GM19455 (cell line): Measurements from ENCODE around the gene HOXA5.

Experiments used
- ATAC-seq: cut with Tn5 transposase; IDR thresholded peaks from one replicate; pipeline ENCODE4 v1.9.1; 2021; ENCODE audit not compliant: unreplicated experiment

HOXA5 gene

DNA sequence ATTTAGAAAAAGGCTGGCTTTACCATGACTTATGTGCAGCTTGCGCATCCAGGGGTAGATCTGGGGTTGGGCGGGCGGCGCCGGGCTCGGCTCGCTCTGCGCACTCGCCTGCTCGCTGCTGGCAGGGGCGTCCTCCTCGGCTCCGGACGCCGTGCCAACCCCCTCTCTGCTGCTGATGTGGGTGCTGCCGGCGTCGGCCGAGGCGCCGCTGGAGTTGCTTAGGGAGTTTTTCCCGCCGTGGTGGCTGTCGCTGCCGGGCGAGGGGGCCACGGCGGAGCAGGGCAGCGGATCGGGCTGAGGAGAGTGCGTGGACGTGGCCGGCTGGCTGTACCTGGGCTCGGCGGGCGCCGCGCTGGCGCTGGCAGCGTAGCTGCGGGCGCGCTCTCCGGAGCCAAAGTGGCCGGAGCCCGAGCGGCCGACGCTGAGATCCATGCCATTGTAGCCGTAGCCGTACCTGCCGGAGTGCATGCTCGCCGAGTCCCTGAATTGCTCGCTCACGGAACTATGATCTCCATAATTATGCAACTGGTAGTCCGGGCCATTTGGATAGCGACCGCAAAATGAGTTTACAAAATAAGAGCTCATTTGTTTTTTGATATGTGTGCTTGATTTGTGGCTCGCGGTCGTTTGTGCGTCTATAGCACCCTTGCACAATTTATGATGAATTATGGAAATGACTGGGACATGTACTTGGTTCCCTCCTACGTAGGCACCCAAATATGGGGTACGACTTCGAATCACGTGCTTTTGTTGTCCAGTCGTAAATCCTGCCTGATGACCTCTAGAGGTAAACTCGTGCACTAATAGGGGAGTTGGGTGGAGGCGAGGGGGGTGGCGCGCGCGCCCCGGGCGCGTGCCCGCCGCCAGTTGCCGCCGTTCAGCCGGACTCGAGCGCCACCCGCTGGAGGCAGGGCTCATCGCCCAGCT, at the start of gene HOXA5:
TSS of gene HOXA5 (minus strand) at position 659 of the 927 bp plus-strand sequence. CDS start at position 585, 74 bp downstream.
- ATAC-seq: no peak

DNA sequence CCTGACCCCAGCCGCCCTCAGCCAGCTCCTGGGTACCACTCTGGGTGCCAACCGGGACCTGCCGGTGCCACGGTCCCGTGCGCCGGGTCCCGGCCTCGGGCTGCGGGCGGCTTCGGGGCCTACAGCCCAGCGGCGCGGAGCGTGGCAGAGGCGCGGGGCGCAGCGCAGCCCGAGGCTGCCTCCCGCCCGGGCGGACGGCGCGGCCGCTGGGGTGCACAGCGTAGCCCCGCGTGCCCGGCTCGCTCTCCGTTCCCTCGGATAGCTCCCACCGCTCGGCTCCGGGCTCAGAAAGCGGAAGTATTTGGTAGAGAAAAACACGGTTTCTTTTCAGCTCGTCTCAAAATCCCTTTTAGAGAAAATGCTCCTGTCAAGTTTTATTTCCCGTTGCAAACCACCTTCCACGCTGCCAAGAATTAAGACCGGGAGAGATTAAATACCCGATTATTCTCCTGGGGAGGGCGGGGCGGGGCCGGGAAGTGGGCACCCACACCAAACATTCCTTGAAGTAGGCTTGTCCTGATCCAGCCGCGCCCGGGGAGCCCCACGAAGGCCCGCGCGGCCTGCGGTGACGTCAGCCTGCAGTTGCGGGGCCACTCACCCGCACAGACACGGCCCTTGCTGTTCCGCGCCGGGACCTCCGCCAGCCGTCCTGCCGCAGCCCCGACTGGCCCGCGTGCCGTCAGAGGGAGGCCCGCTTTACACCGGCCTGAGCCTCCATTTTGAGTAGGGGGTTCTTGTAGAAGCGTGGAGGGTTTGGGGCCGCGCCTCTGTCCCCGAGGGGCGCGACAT, 49.3 kb upstream of the HOXA5 start:
- no peak for ATAC-seq

DNA sequence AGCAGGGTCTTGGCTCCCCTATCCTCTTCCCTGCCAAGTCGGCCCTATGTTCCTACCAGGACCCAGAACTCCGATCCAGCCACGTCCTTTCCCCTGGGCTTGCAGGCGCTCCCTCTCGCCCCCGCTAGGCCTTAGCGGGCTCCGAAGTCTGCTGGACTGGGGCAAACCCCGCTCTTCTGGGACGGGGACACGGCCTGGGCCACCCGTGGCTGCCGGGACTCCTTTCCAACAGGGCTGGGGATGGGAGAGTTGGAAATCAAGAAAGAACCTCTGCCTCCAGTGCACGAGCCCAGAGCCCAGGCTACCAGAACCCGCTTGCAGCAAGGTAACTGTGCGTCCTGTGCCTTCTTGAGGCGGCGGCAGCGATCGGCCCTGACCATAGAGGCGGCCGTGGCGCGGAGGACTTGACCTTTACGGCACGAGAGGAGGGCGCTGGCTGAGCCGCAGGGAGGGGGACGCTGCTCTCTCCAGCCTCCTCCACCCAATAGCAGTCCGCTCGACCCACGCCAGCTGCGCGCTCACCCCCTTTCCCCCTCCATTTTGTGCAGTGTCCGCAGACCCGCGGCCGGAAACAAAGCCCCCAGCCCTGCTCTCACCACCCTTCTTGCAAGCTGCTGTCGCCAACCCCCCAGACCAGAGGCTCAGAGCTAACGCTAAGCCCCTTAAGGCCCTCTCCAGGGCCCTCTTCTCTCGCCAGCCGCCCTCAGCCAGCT, 48.5 kb upstream of the HOXA5 start:
- no peak for ATAC-seq

DNA sequence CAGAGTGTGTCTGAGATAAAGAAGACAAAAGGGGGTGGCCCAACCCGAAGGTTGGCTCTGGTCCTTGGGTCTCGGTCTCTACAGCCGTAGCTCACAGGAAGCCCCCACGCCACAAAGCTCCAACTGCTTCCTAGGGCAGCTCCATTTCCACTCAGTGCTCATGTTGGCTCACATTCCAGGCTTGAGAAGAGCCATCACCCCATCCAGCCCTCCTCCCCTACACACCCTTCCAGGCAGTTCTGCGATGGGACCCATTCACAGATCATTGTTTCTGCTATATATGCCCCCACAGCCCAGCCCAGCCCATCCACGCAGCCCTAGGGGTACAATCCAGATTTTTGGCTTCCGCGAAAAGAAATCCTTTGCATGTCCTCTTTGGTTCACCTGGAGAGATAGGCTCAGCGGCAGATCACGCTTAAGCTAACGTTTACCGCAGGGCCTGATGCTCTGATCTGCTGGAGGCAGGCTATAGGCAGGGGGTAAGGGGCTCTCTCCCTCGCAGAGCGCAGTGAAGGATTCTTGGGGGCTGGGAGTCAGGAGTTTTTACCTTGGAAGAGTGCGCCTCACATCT, 47.8 kb upstream of the HOXA5 start:
- no peak for ATAC-seq

DNA sequence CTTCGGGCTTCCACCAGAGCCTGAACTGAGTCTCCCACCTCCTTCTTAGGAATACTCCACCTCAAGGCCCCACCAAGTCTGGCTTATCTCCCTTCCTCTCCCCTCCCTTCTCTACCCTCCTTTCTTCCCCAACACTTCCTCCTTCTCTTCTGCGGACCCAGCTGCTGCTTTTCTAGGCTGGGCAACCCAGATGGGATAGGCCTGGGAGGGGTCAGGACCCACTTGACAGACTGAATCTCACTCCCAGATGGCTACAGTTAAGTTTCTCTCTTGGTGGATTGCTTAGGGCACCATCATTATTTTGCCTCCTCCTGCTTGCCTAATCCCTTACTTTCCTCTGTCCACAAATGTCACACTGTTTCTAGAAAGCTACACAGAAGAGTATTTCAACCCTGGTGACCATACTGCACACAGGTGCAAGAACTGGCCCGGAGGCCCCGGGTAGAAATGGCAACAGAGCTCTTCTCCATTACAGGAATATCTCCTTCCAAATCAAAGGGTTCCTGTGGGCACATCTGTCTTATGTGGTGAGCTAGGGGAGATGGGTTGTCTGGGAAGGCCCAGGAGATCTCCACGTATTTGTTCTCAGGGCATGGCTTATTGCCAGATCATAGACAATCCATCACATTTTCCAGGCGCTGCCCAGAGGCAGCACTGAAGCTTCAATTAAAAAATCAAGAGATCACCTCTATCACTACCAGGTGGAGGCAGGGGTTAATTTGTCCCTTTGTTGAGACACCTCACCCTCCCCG, 46.7 kb upstream of the HOXA5 start:
- ATAC-seq: no peak

DNA sequence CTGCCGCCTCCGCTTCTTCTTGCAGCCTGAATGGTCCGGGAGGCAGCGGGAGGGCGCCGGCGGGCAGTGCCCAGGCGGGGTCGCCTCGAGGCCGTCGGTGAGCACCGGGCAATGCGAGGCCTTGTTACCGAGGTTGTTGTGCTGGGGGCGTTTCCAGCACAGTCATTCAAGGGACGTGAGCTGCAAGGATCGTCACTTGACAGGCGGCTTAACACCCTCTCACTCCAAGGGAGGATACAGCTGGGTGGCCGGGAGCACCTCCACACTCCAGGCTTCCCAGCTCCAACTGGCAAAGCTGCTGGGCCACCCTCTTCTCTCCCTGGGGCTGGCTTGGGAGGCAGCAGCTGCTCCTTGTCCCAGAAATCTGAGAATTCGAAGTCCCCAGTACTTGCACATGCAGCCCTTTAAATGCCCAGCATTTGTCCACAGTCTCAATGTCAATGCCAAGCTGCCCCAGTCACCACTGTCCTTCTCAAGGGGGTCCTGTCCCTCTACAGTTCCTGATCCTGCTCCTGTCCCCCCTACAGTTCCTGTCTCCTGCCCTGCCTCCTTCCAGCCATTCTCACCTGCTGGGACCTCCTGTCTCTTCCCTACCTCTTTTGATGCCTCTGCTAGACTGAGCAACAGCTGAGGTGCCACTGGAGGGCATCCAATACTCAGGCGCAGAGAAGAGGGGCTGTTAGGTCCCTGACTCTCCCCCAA, 46.0 kb upstream of the HOXA5 start:
- no peak for ATAC-seq

DNA sequence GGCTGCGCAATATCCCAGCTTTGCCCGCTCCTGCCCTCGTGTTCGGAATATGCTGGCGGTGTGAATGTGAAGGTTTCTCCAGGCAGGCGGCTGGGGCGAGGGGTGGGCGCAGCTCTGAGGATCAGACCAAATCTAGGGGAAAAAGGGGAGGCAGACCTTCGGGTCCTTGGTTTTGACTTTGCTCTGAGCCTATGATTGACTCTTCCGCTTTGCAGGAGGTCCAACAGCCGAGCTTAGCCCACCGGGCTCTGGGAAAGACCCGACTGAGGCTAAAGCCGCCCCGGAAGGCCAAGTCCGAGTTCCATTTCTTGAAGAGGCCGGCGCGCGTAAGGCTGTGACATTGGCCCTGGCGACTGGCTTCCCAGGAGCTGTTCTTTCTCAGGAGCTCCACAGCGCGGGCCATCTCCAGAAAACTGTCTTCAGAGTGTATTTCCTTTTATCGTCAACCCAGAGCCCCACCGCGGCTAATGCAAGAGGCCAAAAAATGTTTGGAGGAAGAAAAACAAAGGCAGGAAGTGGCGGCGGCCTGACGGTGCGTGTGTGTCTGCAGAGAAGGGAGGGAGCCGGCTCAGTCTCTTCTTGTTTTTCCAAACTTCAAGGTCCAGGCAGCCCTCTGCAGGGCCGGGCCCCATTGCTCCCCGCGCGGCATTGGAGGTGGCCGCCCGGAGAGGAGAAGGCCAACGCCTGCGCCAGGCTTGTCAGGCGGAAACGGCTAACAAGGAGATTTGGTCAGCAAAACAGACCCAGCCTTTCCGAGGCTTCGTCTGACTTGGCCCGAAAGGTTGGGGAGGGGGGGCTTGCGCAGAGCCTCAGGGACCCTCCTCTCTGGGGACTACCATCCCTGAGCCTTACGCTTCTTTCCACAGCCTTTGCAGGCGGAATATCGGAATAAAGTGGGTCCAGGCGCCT, 45.2 kb upstream of the HOXA5 start:
- no peak for ATAC-seq

DNA sequence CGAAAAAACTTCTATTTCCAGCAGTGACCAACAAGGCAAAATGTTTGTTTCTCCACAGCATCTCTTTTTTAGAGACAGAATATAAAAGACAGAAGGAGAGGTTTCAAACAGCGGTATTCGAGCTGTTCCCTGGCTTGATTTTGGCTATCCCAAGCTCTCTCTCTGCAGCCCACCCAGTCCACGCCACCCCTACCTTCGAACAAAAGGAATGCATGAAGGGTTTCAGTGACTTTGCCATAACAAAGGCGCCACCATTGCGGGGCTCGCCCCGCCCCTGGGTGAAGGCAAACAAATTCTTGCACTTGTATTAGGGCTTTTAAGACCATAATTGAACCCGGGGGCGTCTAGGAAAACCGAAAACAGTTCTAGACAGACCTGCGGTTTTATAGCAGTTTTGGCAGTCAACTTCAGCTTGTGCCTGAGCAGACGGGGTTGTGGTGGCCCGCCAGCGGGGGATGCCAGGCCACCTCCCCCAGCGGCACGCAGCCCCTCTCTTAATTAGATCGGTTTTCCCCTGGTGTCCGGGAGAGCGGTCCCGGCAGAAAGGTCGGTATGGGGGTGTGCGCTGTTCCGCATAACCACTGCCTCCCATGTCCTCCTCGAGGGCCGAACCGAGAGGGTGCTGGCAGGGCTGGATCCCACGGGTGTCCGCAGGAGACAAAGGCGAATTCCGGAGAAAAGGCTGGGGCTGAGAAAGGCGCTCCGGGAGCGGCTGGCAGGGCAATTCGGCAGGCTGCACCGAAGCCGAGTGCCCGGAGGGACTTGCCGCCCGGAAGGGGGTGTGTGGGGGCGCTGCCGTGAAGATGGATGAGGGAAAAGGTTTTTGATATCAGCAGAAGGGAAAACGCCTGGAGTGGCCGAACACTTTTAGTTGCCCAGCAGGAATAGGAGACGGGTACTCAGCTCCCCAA, 44.2 kb upstream of the HOXA5 start:
- no peak for ATAC-seq

DNA sequence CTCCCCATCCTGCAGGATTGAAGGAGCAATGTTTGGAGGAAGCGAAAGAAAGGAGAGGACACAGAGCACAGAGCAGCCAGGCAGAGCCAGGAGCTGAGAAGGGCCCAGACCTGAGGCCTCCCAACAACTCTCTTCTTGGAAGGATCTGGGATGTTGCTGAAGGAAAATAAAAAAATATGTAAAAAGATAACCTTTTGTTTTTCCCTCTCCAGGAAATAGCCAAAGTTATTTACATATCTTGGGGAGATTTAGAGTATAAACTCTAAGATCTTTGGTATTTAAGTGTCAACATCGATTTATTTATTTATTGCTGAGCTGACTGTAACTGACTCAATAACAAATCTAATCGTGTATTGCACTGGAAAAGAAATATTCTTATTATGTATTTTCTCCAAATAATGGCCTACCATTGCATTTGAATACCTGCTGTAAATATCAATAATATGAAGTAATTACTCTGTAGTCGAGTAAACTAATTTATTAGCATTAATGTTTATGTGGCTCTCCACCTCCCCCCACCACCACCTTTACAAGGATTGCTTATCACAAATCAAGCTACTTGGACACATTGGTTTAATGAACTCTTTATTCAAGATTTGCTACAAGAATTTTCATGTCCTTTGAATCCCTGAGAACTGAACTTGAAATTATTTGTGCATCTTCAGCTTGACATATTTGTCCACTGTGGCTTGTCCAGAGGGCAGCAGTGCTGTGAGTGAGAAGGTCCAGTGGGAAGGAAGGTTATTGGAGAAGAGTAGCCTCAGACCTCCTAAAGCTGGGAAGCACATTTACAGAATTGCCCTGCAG, 43.4 kb upstream of the HOXA5 start:
- no peak for ATAC-seq

DNA sequence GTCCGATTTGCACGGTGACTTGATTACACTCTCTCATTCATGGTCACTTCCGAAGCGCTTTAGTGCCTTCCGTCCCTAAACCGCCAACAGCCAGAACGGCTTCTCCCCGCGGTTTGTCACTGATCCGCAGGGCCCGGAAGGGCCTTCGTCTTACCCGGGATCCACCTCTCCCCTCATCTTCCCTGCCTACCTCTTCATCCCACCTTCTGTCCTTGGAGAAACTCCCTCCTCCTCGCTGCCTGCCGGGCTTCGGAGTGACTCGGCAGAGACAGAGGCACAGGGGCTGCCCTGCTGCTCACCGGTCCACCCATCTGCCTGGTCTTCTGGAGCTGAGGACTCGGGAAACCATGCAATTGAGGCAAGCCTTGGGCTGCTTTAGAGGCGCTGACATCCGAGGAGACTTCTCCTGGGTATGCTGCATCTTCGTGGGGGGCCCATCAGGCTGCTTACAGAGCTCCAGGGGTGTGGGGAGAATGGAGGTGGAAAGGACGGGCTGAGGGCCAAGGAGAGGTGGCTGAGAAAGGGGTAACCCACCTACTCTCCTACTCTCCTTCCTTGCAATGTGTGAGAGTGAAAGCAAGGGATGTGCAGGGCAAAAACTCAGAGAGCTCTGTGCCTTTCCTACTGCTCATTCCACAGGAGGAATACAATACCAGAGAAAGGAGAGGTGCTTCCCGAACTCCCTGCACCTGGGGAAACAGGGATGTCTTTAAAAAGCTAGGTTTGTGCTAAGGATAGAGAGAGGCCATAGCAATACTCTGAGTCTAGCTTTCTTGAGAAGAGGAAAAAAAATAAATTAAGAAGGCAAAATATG, 42.6 kb upstream of the HOXA5 start:
- no peak for ATAC-seq

DNA sequence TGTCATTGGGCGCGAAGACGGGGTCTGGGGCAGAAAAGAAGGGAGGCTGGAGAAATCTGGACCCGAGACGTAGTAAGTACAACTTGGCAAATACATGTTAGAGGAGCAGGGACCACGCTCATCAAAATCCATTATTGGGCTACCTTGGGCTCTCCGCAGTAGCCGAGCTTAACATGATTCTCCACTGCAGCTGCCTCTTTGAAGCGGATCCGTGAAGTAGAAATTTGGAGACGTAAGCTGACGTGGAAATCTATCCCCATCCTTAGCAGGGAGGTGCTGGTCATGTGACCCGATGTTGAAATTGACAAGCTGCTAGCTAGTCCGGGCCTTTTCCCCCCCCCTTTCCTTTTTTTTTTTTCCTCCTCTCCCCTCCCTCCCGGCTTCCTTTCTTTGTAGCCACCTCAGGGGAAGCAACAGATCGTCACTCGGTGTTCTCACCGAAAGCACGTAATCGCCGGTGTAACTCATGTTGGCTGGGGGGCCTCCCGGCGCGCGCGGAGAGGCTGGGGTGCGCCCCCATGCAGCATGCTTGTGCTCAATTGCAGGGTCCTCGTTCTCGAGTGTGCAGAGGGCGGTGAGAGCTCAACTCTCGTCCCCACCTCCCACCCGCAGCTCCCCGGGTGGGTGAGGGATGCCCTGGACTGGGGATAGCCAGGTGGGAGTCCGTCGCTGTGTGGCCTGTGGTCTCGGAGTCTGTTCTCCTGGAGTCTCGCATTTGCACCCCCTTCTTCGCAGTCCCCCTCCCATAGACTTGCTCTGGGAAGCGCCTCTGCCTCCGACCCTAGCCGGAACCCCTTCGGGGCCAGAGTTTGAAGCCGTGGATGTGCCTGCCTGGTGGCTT, 41.8 kb upstream of the HOXA5 start, which contains the start of gene HOXA11:
TSS of gene HOXA11 (minus strand) at position 220 of the 841 bp plus-strand sequence. CDS start at position 132, 88 bp downstream.
- ATAC-seq: no peak

DNA sequence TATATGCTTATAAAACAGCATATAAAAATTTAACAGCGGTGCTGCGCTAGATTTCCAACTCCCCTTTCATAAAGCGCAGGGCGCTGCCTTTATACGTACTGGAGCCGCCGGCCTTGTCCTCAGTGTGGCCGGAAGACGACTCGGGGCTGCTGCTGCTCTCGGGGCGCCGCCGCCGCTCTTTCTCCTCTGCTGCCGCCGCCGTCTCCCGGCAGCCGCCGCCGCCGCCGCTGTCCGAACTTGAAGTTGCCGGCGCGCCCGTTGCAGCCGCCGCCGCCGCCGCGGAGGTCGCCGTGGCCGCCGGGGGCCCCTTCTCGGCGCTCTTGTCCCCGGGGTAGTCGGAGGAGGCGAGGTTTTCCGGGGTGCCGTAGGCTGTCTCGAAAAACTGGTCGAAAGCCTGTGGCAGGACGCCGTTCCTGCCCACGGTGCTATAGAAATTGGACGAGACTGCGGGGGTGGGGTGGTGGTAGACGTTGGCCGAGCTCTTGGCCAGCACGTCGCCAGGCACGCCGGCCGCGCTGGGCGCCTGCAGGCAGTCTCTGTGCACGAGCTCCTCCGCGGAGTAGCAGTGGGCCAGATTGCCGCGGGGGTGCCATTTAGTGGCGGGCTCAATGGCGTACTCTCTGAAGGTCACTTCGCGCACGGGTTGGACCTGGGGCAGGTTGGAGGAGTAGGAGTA, 41.0 kb upstream of the HOXA5 start:
- no peak for ATAC-seq

DNA sequence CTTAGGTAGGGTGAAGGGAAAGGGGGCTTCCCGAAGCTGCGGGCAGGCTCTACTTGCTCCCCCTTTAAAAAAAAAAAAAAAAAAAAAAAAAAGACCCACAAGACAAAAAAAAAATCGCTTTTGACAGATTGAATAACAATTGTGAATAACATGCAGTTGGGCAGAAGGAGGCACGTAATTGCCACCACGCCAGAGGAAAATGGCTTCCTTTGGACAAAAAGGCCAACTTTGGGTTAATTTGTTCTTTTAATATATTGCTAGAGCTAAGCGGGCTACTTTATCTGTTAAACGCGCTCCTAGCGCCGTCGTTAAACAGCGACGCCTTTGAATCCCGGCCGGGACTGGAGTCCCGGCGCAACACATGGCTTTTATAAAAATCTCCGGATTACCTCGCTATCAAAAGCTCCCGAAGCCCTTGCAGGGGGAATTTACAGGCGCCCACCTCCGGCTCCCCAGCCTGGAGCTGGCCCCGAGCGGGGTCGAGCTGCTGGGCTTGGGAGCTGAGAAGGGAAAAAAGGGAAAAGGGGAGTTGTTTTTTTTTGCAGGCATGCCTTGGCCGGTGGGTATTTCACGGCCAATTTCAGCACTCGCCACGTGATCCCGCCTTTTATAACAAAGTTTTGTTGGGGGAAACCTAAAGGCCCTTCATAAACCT, 40.3 kb upstream of the HOXA5 start:
- ATAC-seq: no peak
